Measurements from ENCODE around the gene GPHA2. TPM values are rescaled to one million over a fixed set of nuclear protein-coding genes. Genes with fewer than 3 reads are reported as not detected.

GPHA2 gene
- total and polyA plus RNA-seq, 2 of the 13 experiments (the other 11 are each of a cell fraction or from before 2014, with no cell fraction given): 13.0 to 19.1 TPM

- TF ChIP-seq AFF4 (CRISPR knock-in tag; IDR thresholded peaks at IDR 0.05): no peak
- 0 out of 2 replicates have a peak, but pooled peaks have one; percentile 14 for TF ChIP-seq ZNF232 (CRISPR knock-in tag; IDR thresholded peaks at IDR 0.05; ENCODE audit: borderline replicate concordance)
- no peak for TF ChIP-seq PBX2 (CRISPR knock-in tag; IDR thresholded peaks at IDR 0.05)
- no peak for TF ChIP-seq ATF6 (CRISPR knock-in tag; conservative IDR thresholded peaks at IDR 0.05)
- peak; percentile 61; the same call in 1 of the 2 replicates for TF ChIP-seq ZBED4 (CRISPR knock-in tag; IDR thresholded peaks at IDR 0.05; ENCODE audit: borderline replicate concordance)
- peak; percentile 93 for TF ChIP-seq ESRRA (CRISPR knock-in tag; IDR thresholded peaks at IDR 0.05; ENCODE audit: low read depth)
- TF ChIP-seq PAXIP1 (CRISPR knock-in tag; conservative IDR thresholded peaks at IDR 0.05): peak; percentile 84
- 0 out of 2 replicates have a peak, but pooled peaks have one; percentile 56 for TF ChIP-seq ZBTB25 (CRISPR knock-in tag; IDR thresholded peaks at IDR 0.05)
- peak; percentile 25; the same call in 1 of the 2 replicates for TF ChIP-seq ZNF124 (CRISPR knock-in tag; IDR thresholded peaks at IDR 0.05)
- TF ChIP-seq FLYWCH1 (CRISPR knock-in tag; IDR thresholded peaks at IDR 0.05): no peak
- TF ChIP-seq ZMYM4 (CRISPR knock-in tag; IDR thresholded peaks at IDR 0.05): peak; percentile 54
These were observed 41.5 kb downstream of the GPHA2 start (continued) for GRCh38 chr11:64894070-64894811.

All from HepG2 (cell line).